Left renal cortex interstitium (tissue), 4 donors: Measurements from ENCODE around the gene ACOXL. TPM values are rescaled to one million over a fixed set of nuclear protein-coding genes. Genes with fewer than 3 reads are reported as not detected.
"Not testable (repeated sequence)": the region's sequence is repeated elsewhere in the genome, so short reads cannot be mapped to it uniquely, and the experiment has no call there.

Source experiments
- DNase-seq, 4 donors: peaks; one replicate each; pipeline ENCODE4 v3.0.0-alpha.2; 2013; ENCODE audit warnings: low read depth in 4 of 4, low spot score in 2 of 4, missing footprints in 1 of 4
- polyA plus RNA-seq, 4 donors: library from polyadenylated mRNA; unstranded; fragments of 120-200 nt; gene quantifications; one replicate each; pipeline ENCODE4 v1.2.1, GENCODE V29; 2013; ENCODE audit not compliant: insufficient read length in 4 of 4

The ACOXL gene
- polyA plus RNA-seq, 4 donors: 0.43 to 1.2 (median 0.76) TPM

GRCh38 chr2:110958346-110959119 lies 226.2 kb downstream of the ACOXL start:
- DNase-seq: no peak

GRCh38 chr2:110959198-110959597 lies 226.8 kb downstream of the ACOXL start:
- DNase-seq: no peak

GRCh38 chr2:110960281-110960680 lies 227.9 kb downstream of the ACOXL start:
- no peak for DNase-seq

- no peak for DNase-seq
Measured at GRCh38 chr2:110960954-110961353, 228.6 kb downstream of the ACOXL start.

GRCh38 chr2:110961643-110962042 lies 229.3 kb downstream of the ACOXL start:
- DNase-seq: not testable (repeated sequence)

- DNase-seq: no peak
Measured at GRCh38 chr2:110969696-110970095, 237.3 kb downstream of the ACOXL start.

- DNase-seq: no peak
Measured at GRCh38 chr2:110970201-110970600, 237.8 kb downstream of the ACOXL start.

- DNase-seq: no peak
Measured at GRCh38 chr2:110971811-110972210, 239.4 kb downstream of the ACOXL start.

- DNase-seq: no peak
Measured at GRCh38 chr2:110973262-110973661, 240.9 kb downstream of the ACOXL start.

GRCh38 chr2:110977403-110977802 lies 245.0 kb downstream of the ACOXL start:
- DNase-seq: no peak

- DNase-seq: no peak
Measured at GRCh38 chr2:110978148-110978547, 245.8 kb downstream of the ACOXL start.

GRCh38 chr2:110978756-110979470 lies 246.5 kb downstream of the ACOXL start:
- DNase-seq: no peak

- no peak for DNase-seq
Measured at GRCh38 chr2:110979471-110980338, 247.3 kb downstream of the ACOXL start.

GRCh38 chr2:110980339-110981062 lies 248.1 kb downstream of the ACOXL start:
- no peak for DNase-seq

GRCh38 chr2:110983133-110983532 lies 250.8 kb downstream of the ACOXL start:
- no peak for DNase-seq

- DNase-seq: no peak
Measured at GRCh38 chr2:110984694-110985490, 252.5 kb downstream of the ACOXL start.

- no peak for DNase-seq
Measured at GRCh38 chr2:110990440-110990839, 258.1 kb downstream of the ACOXL start.

GRCh38 chr2:110991911-110992310 lies 259.5 kb downstream of the ACOXL start:
- peak in 1 of 4 donors; percentile 31 for DNase-seq

GRCh38 chr2:110992886-110993285 lies 260.5 kb downstream of the ACOXL start:
- no peak for DNase-seq
